Fibroblast of pulmonary artery (primary cell): ENCODE measurements around the gene TSPAN15.

ENCODE experiments used
- DNase-seq: peaks from one replicate; pipeline ENCODE4 v3.0.0-alpha.2; 2010; ENCODE audit warnings: low read depth
- H3K4me3 ChIP-seq: replicated peaks from 2 replicates; pipeline ENCODE4 v1.5.1; 2011; ENCODE audit warnings: low read depth, mild to moderate bottlenecking, control low read depth, low read length, moderate library complexity
- CTCF ChIP-seq: IDR thresholded peaks from 2 replicates; pipeline ENCODE4 v1.5.1; 2011; ENCODE audit warnings: mild to moderate bottlenecking, control low read depth, low read length, inconsistent platforms; ENCODE audit errors: missing control alignments

TSPAN15 gene

GRCh38 chr10:69553328-69553727 is 102.1 kb downstream of the TSPAN15 start:
- no peak for DNase-seq
- no peak for TF ChIP-seq CTCF
- no peak overlapping the region for H3K4me3 ChIP-seq

GRCh38 chr10:69554611-69555010 is 103.3 kb downstream of the TSPAN15 start:
- DNase-seq = no peak
- TF ChIP-seq CTCF = no peak
- no peak overlapping the region for H3K4me3 ChIP-seq
